Mesenchymal stem cell (in vitro differentiated cells and primary cell): ENCODE measurements around the gene OR52W1.

Experiments used
- DNase-seq: peaks from one replicate; pipeline ENCODE4 v3.0.0-alpha.2; 2013
- H2AFZ ChIP-seq: one replicate; pipeline ENCODE4 v1.6.1; 2013; ENCODE audit warnings: low read depth, mild to moderate bottlenecking, control low read depth, inconsistent platforms, low read length, moderate library complexity
- H2AK5ac ChIP-seq: 2 replicates; pipeline ENCODE4 v1.6.1; 2013; ENCODE audit warnings: low read length, moderate library complexity, mild to moderate bottlenecking, inconsistent platforms; ENCODE audit not compliant: severe bottlenecking
- H2BK120ac ChIP-seq: one replicate; pipeline ENCODE4 v1.6.1; 2013; ENCODE audit warnings: low read depth, mild to moderate bottlenecking, inconsistent platforms, low read length, moderate library complexity
- H2BK12ac ChIP-seq, 2 experiments: one replicate each; pipeline ENCODE4 v1.6.1; 2013; ENCODE audit warnings: inconsistent platforms in 2 of 2, low read length in 2 of 2, mild to moderate bottlenecking in 2 of 2, moderate library complexity in 2 of 2, control low read depth in 1 of 2
- H2BK15ac ChIP-seq: one replicate; pipeline ENCODE4 v1.6.1; 2013; ENCODE audit warnings: mild to moderate bottlenecking, low read depth, inconsistent platforms; ENCODE audit not compliant: poor library complexity, severe bottlenecking
- H2BK5ac ChIP-seq: 2 replicates; pipeline ENCODE4 v1.6.1; 2013; ENCODE audit warnings: low read depth, mild to moderate bottlenecking, low read length, control low read depth, inconsistent platforms; ENCODE audit not compliant: poor library complexity, severe bottlenecking
- H3K14ac ChIP-seq, 2 experiments: one replicate each; pipeline ENCODE4 v1.6.1; 2013; ENCODE audit warnings: inconsistent platforms in 2 of 2, low read length in 2 of 2, control low read depth in 1 of 2, mild to moderate bottlenecking in 1 of 2, moderate library complexity in 1 of 2
- H3K18ac ChIP-seq, 2 experiments: one replicate each; pipeline ENCODE4 v1.6.1; 2013; ENCODE audit warnings: inconsistent platforms in 2 of 2, low read length in 2 of 2, control low read depth in 1 of 2, low read depth in 1 of 2, mild to moderate bottlenecking in 1 of 2
- H3K23ac ChIP-seq, 2 experiments: one replicate each; pipeline ENCODE4 v1.6.1; 2013; ENCODE audit warnings: inconsistent platforms in 2 of 2, low read length in 2 of 2, mild to moderate bottlenecking in 2 of 2, moderate library complexity in 2 of 2, control low read depth in 1 of 2
- H3K27ac ChIP-seq: 2 replicates; pipeline ENCODE4 v1.5.1; 2013; ENCODE audit warnings: mild to moderate bottlenecking, moderate library complexity, low read length, control low read depth, inconsistent platforms; ENCODE audit not compliant: poor library complexity, severe bottlenecking
- H3K27me3 ChIP-seq, 2 experiments: 2 replicates each; pipeline versions ENCODE4 v1.6.1 to v1.7.0; 2013; ENCODE audit warnings: low read length in 2 of 2, mild to moderate bottlenecking in 2 of 2, moderate library complexity in 2 of 2, control low read depth in 1 of 2, inconsistent platforms in 1 of 2; ENCODE audit not compliant: control insufficient read depth in 1 of 2, insufficient read depth in 1 of 2
- H3K36me3 ChIP-seq, 2 experiments: 2 replicates each; pipeline versions ENCODE4 v1.6.1 to v1.7.0; 2013; ENCODE audit warnings: low read length in 2 of 2, control low read depth in 1 of 2, inconsistent platforms in 1 of 2, low read depth in 1 of 2, mild to moderate bottlenecking in 1 of 2; ENCODE audit not compliant: insufficient read depth in 2 of 2, control insufficient read depth in 1 of 2
- H3K4ac ChIP-seq, 2 experiments: one replicate each; pipeline ENCODE4 v1.6.1; 2013; ENCODE audit warnings: inconsistent platforms in 2 of 2, low read length in 2 of 2, mild to moderate bottlenecking in 2 of 2, moderate library complexity in 2 of 2, control low read depth in 1 of 2, low read depth in 1 of 2
- H3K4me1 ChIP-seq: 2 replicates; pipeline ENCODE4 v1.6.1; 2013; ENCODE audit warnings: low read depth, low read length, control low read depth; ENCODE audit not compliant: control insufficient read depth, insufficient read depth
- H3K4me2 ChIP-seq: 2 replicates; pipeline ENCODE4 v1.6.1; 2013; ENCODE audit warnings: low read length, mild to moderate bottlenecking, inconsistent platforms; ENCODE audit not compliant: poor library complexity, severe bottlenecking
- H3K4me3 ChIP-seq, 2 experiments: 2 replicates each; pipeline versions ENCODE4 v1.5.1 to v1.7.0; 2013; ENCODE audit warnings: low read length in 2 of 2, mild to moderate bottlenecking in 2 of 2, control low read depth in 1 of 2, low read depth in 1 of 2; ENCODE audit not compliant: insufficient read depth in 1 of 2
- H3K79me1 ChIP-seq: replicated peaks from 2 replicates; pipeline ENCODE4 v1.6.1; 2013; ENCODE audit warnings: mild to moderate bottlenecking, control low read depth, low read length, inconsistent platforms; ENCODE audit not compliant: poor library complexity, severe bottlenecking
- H3K9ac ChIP-seq: 2 replicates; pipeline ENCODE4 v1.7.0; 2013; ENCODE audit warnings: mild to moderate bottlenecking, low read length, moderate library complexity
- H3K9me3 ChIP-seq: 2 replicates; pipeline ENCODE4 v1.7.0; 2013; ENCODE audit warnings: mild to moderate bottlenecking, low read length; ENCODE audit not compliant: control insufficient read depth
- H4K8ac ChIP-seq: one replicate; pipeline ENCODE4 v1.6.1; 2013; ENCODE audit warnings: inconsistent platforms, mild to moderate bottlenecking, low read length, moderate library complexity
- H4K91ac ChIP-seq: one replicate; pipeline ENCODE4 v1.6.1; 2013; ENCODE audit warnings: mild to moderate bottlenecking, low read length, inconsistent platforms
- WGBS: methylation state at CpG from one replicate; pipeline ENCODE4 v1.1.7; 2013; ENCODE audit warnings: mixed read lengths; 5-methylcytosine and 5-hydroxymethylcytosine counted together

The OR52W1 gene

GRCh38 chr11:6237266-6237665 is 38.2 kb downstream of the OR52W1 start:
- no peak for DNase-seq

GRCh38 chr11:6237761-6238302 is 38.8 kb downstream of the OR52W1 start:
- Histone ChIP-seq H3K36me3 (no peaks in the 10 kb centered on the region), H2BK15ac (no peak overlapping the region), H3K18ac (no peak overlapping the region), H3K79me1 (peaks cover 6% of the 10 kb centered on the region), H2AK5ac (no peak overlapping the region), H3K9ac (no peak overlapping the region), H3K4me2 (no peak overlapping the region), H3K4me1 (peaks cover 3% of the 10 kb centered on the region), H3K27me3 (peaks cover 0 to 34% of the 10 kb centered on the region in 2 experiments), H3K4ac (no peak overlapping the region), H3K14ac (no peak overlapping the region), H2AFZ (no peak overlapping the region), H4K8ac (no peak overlapping the region), H2BK5ac (no peak overlapping the region), H3K9me3 (no peaks in the 10 kb centered on the region), H3K27ac (no peak overlapping the region), H3K4me3 (no peak overlapping the region), H3K23ac (no peak overlapping the region), H2BK12ac (no peak overlapping the region), H4K91ac (no peak overlapping the region), H2BK120ac (no peak overlapping the region)
- 73% methylated on average over 4 of the region's 5 CpGs for WGBS
- no peak for DNase-seq

More at GRCh38 chr11:6237266-6237665, 38.2 kb downstream of the OR52W1 start:
- Histone ChIP-seq H3K36me3 (no peaks in the 10 kb centered on the region), H3K4me3 (no peak overlapping the region), H3K4ac (no peak overlapping the region), H2BK12ac (no peak overlapping the region), H2BK15ac (no peak overlapping the region), H3K27ac (no peak overlapping the region), H3K23ac (no peak overlapping the region), H3K27me3 (peaks cover 0 to 28% of the 10 kb centered on the region in 2 experiments), H4K8ac (no peak overlapping the region), H2BK120ac (no peak overlapping the region), H3K79me1 (peaks cover 6% of the 10 kb centered on the region), H3K9ac (no peak overlapping the region), H2AFZ (no peak overlapping the region), H4K91ac (no peak overlapping the region), H2AK5ac (no peak overlapping the region), H3K18ac (no peak overlapping the region), H2BK5ac (no peak overlapping the region), H3K4me2 (no peak overlapping the region), H3K14ac (no peak overlapping the region), H3K9me3 (no peaks in the 10 kb centered on the region), H3K4me1 (peaks cover 3% of the 10 kb centered on the region)
- WGBS = 94% methylated on average over 2 of the region's 4 CpGs

- 54% methylated on average over 1 of the region's 1 CpG for WGBS
- H3K27ac ChIP-seq = no peak within 1 kb of the TSS
Measured at GRCh38 chr11:6238902-6239301, 39.9 kb downstream of the OR52W1 start, which contains the start of gene CNGA4. TSS of gene CNGA4 (plus strand) at chr11:6239089. CDS start at chr11:6239207, 118 bp downstream.

GRCh38 chr11:6240139-6240538 is 41.1 kb downstream of the OR52W1 start:
- Histone ChIP-seq H3K4ac (no peak overlapping the region), H3K18ac (no peak overlapping the region), H3K27me3 (peaks cover 0 to 47% of the 10 kb centered on the region in 2 experiments), H3K4me1 (no peaks in the 10 kb centered on the region), H3K36me3 (no peaks in the 10 kb centered on the region), H3K9ac (no peak overlapping the region), H3K79me1 (no peaks in the 10 kb centered on the region), H4K8ac (no peak overlapping the region), H3K4me2 (no peak overlapping the region), H3K27ac (no peak overlapping the region), H3K23ac (no peak overlapping the region), H3K4me3 (no peak overlapping the region), H2BK12ac (no peak overlapping the region), H2BK5ac (no peak overlapping the region), H4K91ac (no peak overlapping the region), H3K14ac (no peak overlapping the region), H3K9me3 (no peaks in the 10 kb centered on the region), H2BK120ac (no peak overlapping the region), H2BK15ac (no peak overlapping the region), H2AK5ac (no peak overlapping the region), H2AFZ (no peak overlapping the region)
- 96% methylated on average over 28 of the region's 28 CpGs for WGBS
- no peak for DNase-seq

More at GRCh38 chr11:6238902-6239301, 39.9 kb downstream of the OR52W1 start, which contains the start of gene CNGA4:
- Histone ChIP-seq H3K9ac (no peak within 1 kb of the TSS), H2BK5ac (no peak within 1 kb of the TSS), H3K36me3 (no peaks in the 10 kb centered on the region), H3K9me3 (no peaks in the 10 kb centered on the region), H3K4ac (no peak within 1 kb of the TSS), H2BK120ac (no peak within 1 kb of the TSS), H3K4me3 (no peak within 1 kb of the TSS), H3K4me1 (peaks cover 1% of the 10 kb centered on the region), H2AFZ (peak within 1 kb of the TSS; percentile 18), H3K4me2 (no peak within 1 kb of the TSS), H3K27me3 (peaks cover 0 to 44% of the 10 kb centered on the region in 2 experiments), H3K23ac (no peak within 1 kb of the TSS), H3K79me1 (peaks cover 3% of the 10 kb centered on the region), H2BK12ac (no peak within 1 kb of the TSS), H3K18ac (no peak within 1 kb of the TSS), H3K14ac (no peak within 1 kb of the TSS), H4K91ac (no peak within 1 kb of the TSS), H2BK15ac (no peak within 1 kb of the TSS), H2AK5ac (no peak within 1 kb of the TSS), H4K8ac (no peak within 1 kb of the TSS)
- DNase-seq = no peak
